Activated CD4-positive, alpha-beta T cell treated with anti-CD3 and anti-CD28 coated beads, Interleukin-2, amount 50 U/mL, for 16 hours (primary cell): ENCODE measurements around the gene PSENEN.
"Not testable (repeated sequence)": the region's sequence is repeated elsewhere in the genome, so short reads cannot be mapped to it uniquely, and the experiment has no call there.

Experiments used
- DNase-seq: peaks from one replicate; pipeline ENCODE4 v3.0.0-alpha.2; 2020

The PSENEN gene

GRCh38 chr19:35719402-35720162 lies 25.9 kb upstream of the PSENEN start:
- no peak for DNase-seq

GRCh38 chr19:35720163-35720524 lies 25.3 kb upstream of the PSENEN start:
- no peak for DNase-seq

- no peak for DNase-seq
These were observed 24.8 kb upstream of the PSENEN start for GRCh38 chr19:35720648-35721047.

- no peak for DNase-seq
These were observed 24.1 kb upstream of the PSENEN start for GRCh38 chr19:35721374-35721773.

- DNase-seq = no peak
These were observed 23.0 kb upstream of the PSENEN start for GRCh38 chr19:35722461-35722860.

- no peak for DNase-seq
These were observed 22.6 kb upstream of the PSENEN start for GRCh38 chr19:35722897-35723296.

- no peak for DNase-seq
These were observed 21.8 kb upstream of the PSENEN start for GRCh38 chr19:35723671-35724070.

- DNase-seq = not testable (repeated sequence)
These were observed 21.3 kb upstream of the PSENEN start for GRCh38 chr19:35724132-35724531.

GRCh38 chr19:35724560-35724959 lies 20.9 kb upstream of the PSENEN start:
- DNase-seq = no peak

GRCh38 chr19:35725216-35725861 lies 20.1 kb upstream of the PSENEN start:
- no peak for DNase-seq

GRCh38 chr19:35727053-35727955 lies 18.1 kb upstream of the PSENEN start:
- no peak for DNase-seq

GRCh38 chr19:35727956-35728706 lies 17.3 kb upstream of the PSENEN start:
- no peak for DNase-seq

GRCh38 chr19:35729021-35729420 lies 16.4 kb upstream of the PSENEN start:
- DNase-seq = no peak

GRCh38 chr19:35729763-35730162 lies 15.7 kb upstream of the PSENEN start:
- DNase-seq = no peak

- no peak for DNase-seq
These were observed 15.1 kb upstream of the PSENEN start for GRCh38 chr19:35730326-35730725.

GRCh38 chr19:35731353-35731752 lies 14.1 kb upstream of the PSENEN start:
- DNase-seq = no peak

GRCh38 chr19:35731779-35732405 lies 13.6 kb upstream of the PSENEN start:
- no peak for DNase-seq

GRCh38 chr19:35732540-35733179 lies 12.8 kb upstream of the PSENEN start:
- no peak for DNase-seq

GRCh38 chr19:35733180-35734125 lies 12.0 kb upstream of the PSENEN start:
- DNase-seq = no peak

- no peak for DNase-seq
These were observed 11.2 kb upstream of the PSENEN start for GRCh38 chr19:35734273-35734672.

GRCh38 chr19:35734889-35735288 lies 10.6 kb upstream of the PSENEN start:
- no peak for DNase-seq
